IMR-90 (cell line): Measurements from ENCODE around the gene RIPOR2. TPM values are rescaled to one million over a fixed set of nuclear protein-coding genes. Genes with fewer than 3 reads are reported as not detected.
A peak's percentile ranks its signal among the peaks of the same experiment; 100 is the strongest.

ENCODE experiments used
- ATAC-seq: fragments of 200-7000 bp; cut with Tn5 transposase; 2 replicates; pipeline ENCODE4 v1.9.1; 2020; ENCODE audit warnings: low read depth, mild to moderate bottlenecking, moderate library complexity
- BruUV-seq: library from RNA; stranded (reverse); fragments of 400-500 nt; replicated peaks from 2 replicates; lab custom pipeline; 2021; lab: Mats Ljungman, UMichigan
- CTCF ChIA-PET: fragments of 300-600 bp; formaldehyde crosslinking; extraction: SDS; loops from one replicate; lab custom pipeline; 2021; ENCODE audit warnings: antibody characterized with exemption; lab: Yijun Ruan, JAX
- POLR2A ChIA-PET: fragments of 300-600 bp; sonication (Branson Sonifier 250); formaldehyde crosslinking; loops from one replicate; lab custom pipeline; 2022; ENCODE audit warnings: antibody characterized with exemption; ENCODE audit not compliant: unreplicated experiment; lab: Charles Lee
- DNase-seq: peaks from one replicate; pipeline ENCODE4 v3.0.0; 2013
- H2AFZ ChIP-seq: replicated peaks from 2 replicates; pipeline ENCODE3; 2013; ENCODE audit warnings: low read length, mild to moderate bottlenecking; ENCODE audit not compliant: poor library complexity
- H2AK5ac ChIP-seq: 2 replicates; pipeline ENCODE4 v1.6.1; 2013; ENCODE audit warnings: low read depth, low read length, inconsistent platforms
- H2AK9ac ChIP-seq: replicated peaks from 2 replicates; pipeline ENCODE3; 2013; ENCODE audit warnings: mild to moderate bottlenecking, low read depth, low read length, moderate library complexity; ENCODE audit not compliant: poor library complexity
- H2BK120ac ChIP-seq: 2 replicates; pipeline ENCODE4 v1.6.1; 2013; ENCODE audit warnings: low read depth, low read length, inconsistent platforms
- H2BK15ac ChIP-seq: 3 replicates; pipeline ENCODE4 v1.6.1; 2013; ENCODE audit warnings: low read depth, low read length, inconsistent platforms
- H2BK20ac ChIP-seq: 2 replicates; pipeline ENCODE4 v1.6.1; 2013; ENCODE audit warnings: low read depth, mild to moderate bottlenecking, inconsistent platforms, low read length, moderate library complexity
- H2BK5ac ChIP-seq: 2 replicates; pipeline ENCODE4 v1.6.1; 2013; ENCODE audit warnings: mild to moderate bottlenecking, low read depth, low read length, inconsistent platforms; ENCODE audit not compliant: poor library complexity, severe bottlenecking
- H3K14ac ChIP-seq: replicated peaks from 2 replicates; pipeline ENCODE4 v1.6.1; 2013; ENCODE audit warnings: low read depth, low read length, inconsistent platforms
- H3K18ac ChIP-seq: 2 replicates; pipeline ENCODE4 v1.6.1; 2013; ENCODE audit warnings: low read depth, low read length, control low read depth
- H3K23ac ChIP-seq: 2 replicates; pipeline ENCODE4 v1.6.1; 2013; ENCODE audit warnings: low read depth, low read length, inconsistent platforms
- H3K27ac ChIP-seq: 2 replicates; pipeline ENCODE4 v1.5.1; 2013; ENCODE audit warnings: mild to moderate bottlenecking, control low read depth, low read length; ENCODE audit not compliant: insufficient read depth
- H3K27me3 ChIP-seq: 2 replicates; pipeline ENCODE4 v1.6.1; 2013; ENCODE audit warnings: low read length; ENCODE audit not compliant: control insufficient read depth, insufficient read depth
- H3K36me3 ChIP-seq: 2 replicates; pipeline ENCODE4 v1.6.1; 2013; ENCODE audit warnings: low read length, mixed read lengths; ENCODE audit not compliant: control insufficient read depth, insufficient read depth
- H3K4ac ChIP-seq: 2 replicates; pipeline ENCODE4 v1.6.1; 2013; ENCODE audit warnings: low read depth, low read length, inconsistent platforms
- H3K4me1 ChIP-seq: 2 replicates; pipeline ENCODE4 v1.6.1; 2013; ENCODE audit warnings: low read length, mixed read lengths; ENCODE audit not compliant: control insufficient read depth, insufficient read depth
- H3K4me2 ChIP-seq: 2 replicates; pipeline ENCODE4 v1.6.1; 2013; ENCODE audit warnings: low read depth, mild to moderate bottlenecking, control low read depth, low read length, moderate library complexity
- H3K4me3 ChIP-seq: 2 replicates; pipeline ENCODE4 v1.5.1; 2013; ENCODE audit warnings: low read depth, mild to moderate bottlenecking, control low read depth, low read length, moderate library complexity; ENCODE audit not compliant: insufficient read depth
- H3K56ac ChIP-seq: 2 replicates; pipeline ENCODE4 v1.6.1; 2013; ENCODE audit warnings: low read length, inconsistent platforms; ENCODE audit not compliant: insufficient read depth; ENCODE audit errors: extremely low read depth
- H3K79me1 ChIP-seq, 2 experiments: 2 replicates each; pipeline ENCODE4 v1.6.1; 2013; ENCODE audit warnings: low read length in 2 of 2, inconsistent platforms in 1 of 2, low read depth in 1 of 2
- H3K9ac ChIP-seq: 2 replicates; pipeline ENCODE4 v1.6.1; 2013; ENCODE audit warnings: low read depth, low read length, control low read depth
- H3K9me1 ChIP-seq: 2 replicates; pipeline ENCODE4 v1.6.1; 2013; ENCODE audit warnings: low read length, inconsistent platforms; ENCODE audit not compliant: insufficient read depth
- H3K9me3 ChIP-seq: 2 replicates; pipeline ENCODE4 v1.6.1; 2013; ENCODE audit warnings: low read length; ENCODE audit not compliant: control insufficient read depth, insufficient read depth
- H4K20me1 ChIP-seq: 2 replicates; pipeline ENCODE4 v1.6.1; 2013; ENCODE audit warnings: low read length, inconsistent platforms; ENCODE audit not compliant: insufficient read depth
- H4K5ac ChIP-seq: 2 replicates; pipeline ENCODE4 v1.6.1; 2013; ENCODE audit warnings: mild to moderate bottlenecking, low read depth, low read length, control low read depth
- H4K8ac ChIP-seq, 2 experiments: 2 replicates each; pipeline ENCODE4 v1.6.1; 2013; ENCODE audit warnings: low read depth in 2 of 2, low read length in 2 of 2, control low read depth in 1 of 2, inconsistent platforms in 1 of 2
- H4K91ac ChIP-seq: 2 replicates; pipeline ENCODE4 v1.6.1; 2013; ENCODE audit warnings: low read depth, low read length, inconsistent platforms; ENCODE audit not compliant: insufficient read depth
- CTCF ChIP-seq: conservative IDR thresholded peaks from 2 replicates; pipeline ENCODE4 v1.5.1; 2012; ENCODE audit warnings: mild to moderate bottlenecking, low read depth, low read length, improper control_type of control experiment
- NFE2L2 ChIP-seq: fragments of 150-350 bp; IDR thresholded peaks from 2 replicates; pipeline ENCODE4 v1.6.1; 2016; ENCODE audit warnings: low read depth, mild to moderate bottlenecking, low read length
- USF2 ChIP-seq: fragments of 150-350 bp; IDR thresholded peaks from 2 replicates; pipeline ENCODE4 v1.6.1; 2017; ENCODE audit warnings: mild to moderate bottlenecking, antibody characterized with exemption, low read length, low read depth
- WGBS, 2 experiments: methylation state at CpG; one replicate each; pipeline versions ENCODE4 v1.1.5 to v1.1.7; 2013; ENCODE audit warnings: missing lambda C conversion rate in 2 of 2; ENCODE audit not compliant: insufficient read length in 1 of 2; ENCODE audit errors: extremely low coverage in 2 of 2; 5-methylcytosine and 5-hydroxymethylcytosine counted together
- dilution Hi-C: fragments of 300-500 bp; cut with HindIII; formaldehyde crosslinking; loops from one replicate; pipeline ENCODE4 v1.14.3; 2018; ENCODE audit warnings: low sequenced_read_pairs; ENCODE audit not compliant: unreplicated experiment
- in situ Hi-C: fragments of 300-500 bp; cut with MboI; formaldehyde crosslinking; loops from 3 replicates; pipeline ENCODE4 v1.14.3; 2019; ENCODE audit warnings: low sequenced_read_pairs, inconsistent platforms, mixed read lengths
- intact Hi-C: fragments of 100-400 bp; cut with micrococcal nuclease; formaldehyde crosslinking; loops from 2 replicates; pipeline ENCODE4 v1.10.0; 2022
- polyA plus RNA-seq, 3 experiments: library from polyadenylated mRNA; depleted of rRNA; stranded (reverse); fragments of >200 nt; gene quantifications; 2 replicates each; pipeline ENCODE4 v1.2.3, GENCODE V29; 2012; ENCODE audit warnings: low replicate concordance in 1 of 3
- total RNA-seq: library from RNA; depleted of rRNA; stranded (reverse); fragments of >200 nt; gene quantifications from 2 replicates; pipeline ENCODE4 v1.2.3, GENCODE V29; 2012

Gene RIPOR2
- total and polyA plus RNA-seq, 2 of the 4 experiments (the other 2 are of a cell fraction), result 1.1 to 1.2 TPM

- no peak overlapping the region for H4K91ac ChIP-seq
- H3K14ac ChIP-seq, result no peak overlapping the region
- no peak overlapping the region for H3K56ac ChIP-seq
- TF ChIP-seq CTCF (0 out of 2 replicates have a peak, but pooled peaks have one; percentile 13), USF2 (no peak), NFE2L2 (no peak)
- dilution Hi-C loops, result no loop called here
- intact Hi-C loops, result loop anchor here (2.0 kb wide), 1 partner anchor 19 kb away; no protein-coding TSS in a partner anchor
- peaks cover 0 to 14% of the 10 kb centered on the region in 2 experiments; a peak in 3 of 4 replicates for H3K79me1 ChIP-seq
- H2BK120ac ChIP-seq, result peak overlapping the region; percentile 82; the same call in 1 of the 2 replicates
- ChIA-PET POLR2A (no interaction called here), CTCF (interaction anchor here (1.8 to 2.5 kb wide), 2 partner anchors 26 to 109 kb away, joined by 7 to 12 read pairs; no protein-coding TSS in a partner anchor)
- peak overlapping the region; percentile 43 for H2BK5ac ChIP-seq
- no peak overlapping the region for H4K5ac ChIP-seq
- no CpG with 5 or more reads among the region's 3 CpGs for WGBS, 2 experiments
- peak; percentile 56 for DNase-seq
- no peak overlapping the region for H3K4me3 ChIP-seq
- H4K20me1 ChIP-seq, result no peaks in the 10 kb centered on the region
- H3K4ac ChIP-seq, result no peak overlapping the region
- H3K9ac ChIP-seq, result no peak overlapping the region
- no peak overlapping the region for H2AFZ ChIP-seq
- no peak overlapping the region for H2AK9ac ChIP-seq
- no TSS peak for BruUV-seq
- peak overlapping the region; percentile 61; the same call in 1 of the 2 replicates for H2BK20ac ChIP-seq
- H3K36me3 ChIP-seq, result no peaks in the 10 kb centered on the region
- peaks cover 4% of the 10 kb centered on the region for H3K9me3 ChIP-seq
- in situ Hi-C loops, result no loop called here
- H4K8ac ChIP-seq, result no peak overlapping the region
- peak; percentile 35; the same call in 1 of the 2 replicates for ATAC-seq
- H3K9me1 ChIP-seq, result no peaks in the 10 kb centered on the region; the same call in 1 of the 2 replicates
- peak overlapping the region; percentile 34; the same call in 1 of the 2 replicates for H3K27ac ChIP-seq
- H3K18ac ChIP-seq, result no peak overlapping the region
- peaks cover 16% of the 10 kb centered on the region for H3K4me1 ChIP-seq
- peak overlapping the region; percentile 46; the same call in 1 of the 2 replicates for H3K4me2 ChIP-seq
- H2AK5ac ChIP-seq, result no peak overlapping the region
- no peak overlapping the region for H2BK15ac ChIP-seq
- no peak overlapping the region for H3K23ac ChIP-seq
- H3K27me3 ChIP-seq, result no peaks in the 10 kb centered on the region
These were observed 53.5 kb downstream of the RIPOR2 start for GRCh38 chr6:24882295-24882694.
